ENCODE data around the gene MAD2L2.

The MAD2L2 gene

GRCh38 chr1:11628767-11629166, 52.2 kb downstream of the MAD2L2 start:
- H4K20me1 ChIP-seq (ENCODE audit: insufficient read depth, low read length, poor library complexity, severe bottlenecking) = no peaks in the 10 kb centered on the region
- no peaks in the 10 kb centered on the region for H3K9me2 ChIP-seq (replicated peaks; ENCODE audit: low read depth, low read length)
- H3K4me2 ChIP-seq (ENCODE audit: low read depth, low read length, poor library complexity, severe bottlenecking) = no peak overlapping the region
- H3K9me3 ChIP-seq (ENCODE audit: insufficient read depth, low read depth, low read length) = no peaks in the 10 kb centered on the region
- H3K4me3 ChIP-seq (ENCODE audit: low read length, poor library complexity, severe bottlenecking) = no peak overlapping the region
- H3K27me3 ChIP-seq (ENCODE audit: insufficient read depth, low read length, poor library complexity, severe bottlenecking) = no peaks in the 10 kb centered on the region
- H3F3A ChIP-seq (ENCODE audit: low read depth) = no peaks in the 10 kb centered on the region
- no peaks in the 10 kb centered on the region for H3K79me2 ChIP-seq (ENCODE audit: insufficient read depth, low read length)
- no peaks in the 10 kb centered on the region for H3K36me3 ChIP-seq (ENCODE audit: insufficient read depth, low read length)
- no peak overlapping the region for H3K9ac ChIP-seq (ENCODE audit: low read depth, low read length, poor library complexity, severe bottlenecking)
- no peak overlapping the region for H2AFZ ChIP-seq (ENCODE audit: low read length)
- H3K4me1 ChIP-seq (ENCODE audit: insufficient read depth, low read length, poor library complexity, severe bottlenecking) = no peaks in the 10 kb centered on the region
- TF ChIP-seq EZH2phosphoT487 (IDR thresholded peaks at IDR 0.05; ENCODE audit: borderline replicate concordance) (no peak), CTCF (conservative IDR thresholded peaks at IDR 0.05; ENCODE audit: low read length) (no peak)

- no peak overlapping the region for H3K4me3 ChIP-seq (ENCODE audit: low read length, poor library complexity, severe bottlenecking)
- H3K9ac ChIP-seq (ENCODE audit: low read depth, low read length, poor library complexity, severe bottlenecking) = no peak overlapping the region
- no peak for TF ChIP-seq CTCF (conservative IDR thresholded peaks at IDR 0.05; ENCODE audit: low read length)
- no peak for TF ChIP-seq EZH2phosphoT487 (IDR thresholded peaks at IDR 0.05; ENCODE audit: borderline replicate concordance)
- H3F3A ChIP-seq (ENCODE audit: low read depth) = no peaks in the 10 kb centered on the region
- H3K9me2 ChIP-seq (replicated peaks; ENCODE audit: low read depth, low read length) = no peaks in the 10 kb centered on the region
- H3K36me3 ChIP-seq (ENCODE audit: insufficient read depth, low read length) = no peaks in the 10 kb centered on the region
- H4K20me1 ChIP-seq (ENCODE audit: insufficient read depth, low read length, poor library complexity, severe bottlenecking) = no peaks in the 10 kb centered on the region
- no peaks in the 10 kb centered on the region for H3K4me1 ChIP-seq (ENCODE audit: insufficient read depth, low read length, poor library complexity, severe bottlenecking)
- no peaks in the 10 kb centered on the region for H3K79me2 ChIP-seq (ENCODE audit: insufficient read depth, low read length)
- H3K4me2 ChIP-seq (ENCODE audit: low read depth, low read length, poor library complexity, severe bottlenecking) = no peak overlapping the region
- H3K9me3 ChIP-seq (ENCODE audit: insufficient read depth, low read depth, low read length) = no peaks in the 10 kb centered on the region
- H3K27me3 ChIP-seq (ENCODE audit: insufficient read depth, low read length, poor library complexity, severe bottlenecking) = no peaks in the 10 kb centered on the region
- H2AFZ ChIP-seq (ENCODE audit: low read length) = no peak overlapping the region
These were observed 54.4 kb downstream of the MAD2L2 start for GRCh38 chr1:11626551-11626950.
